GM23248 (cell line): ENCODE results near the gene TSPYL6. TPM values are rescaled to one million over a fixed set of nuclear protein-coding genes. Genes with fewer than 3 reads are reported as not detected.

Experiments used
- DNase-seq: peaks from one replicate; pipeline ENCODE4 v3.0.0-alpha.2; 2015
- H2AFZ ChIP-seq: fragments of 200-600 bp; sonication (generic); 2 replicates; pipeline ENCODE4 v1.6.1; 2016; ENCODE audit warnings: antibody characterized with exemption
- H3F3A ChIP-seq: fragments of 200-600 bp; sonication (generic); 2 replicates; pipeline ENCODE4 v1.6.1; 2016; ENCODE audit warnings: mild to moderate bottlenecking, antibody characterized with exemption, mixed run types; ENCODE audit not compliant: insufficient read depth
- H3K27ac ChIP-seq: fragments of 200-600 bp; sonication (generic); 2 replicates; pipeline ENCODE4 v1.5.1; 2016; ENCODE audit warnings: mild to moderate bottlenecking
- H3K27me3 ChIP-seq: fragments of 200-600 bp; sonication (generic); replicated peaks from 2 replicates; pipeline ENCODE4 v1.6.1; 2016; ENCODE audit warnings: mild to moderate bottlenecking; ENCODE audit not compliant: insufficient read depth
- H3K36me3 ChIP-seq: fragments of 200-600 bp; sonication (generic); 2 replicates; pipeline ENCODE4 v1.6.1; 2016; ENCODE audit warnings: low read depth, mild to moderate bottlenecking
- H3K4me1 ChIP-seq: fragments of 200-600 bp; sonication (generic); 2 replicates; pipeline ENCODE4 v1.6.1; 2016; ENCODE audit warnings: mild to moderate bottlenecking; ENCODE audit not compliant: insufficient read depth
- H3K4me2 ChIP-seq: fragments of 200-600 bp; sonication (generic); one replicate; pipeline ENCODE4 v1.6.1; 2016; ENCODE audit warnings: mild to moderate bottlenecking; ENCODE audit not compliant: unreplicated experiment
- H3K4me3 ChIP-seq: fragments of 200-600 bp; sonication (generic); 2 replicates; pipeline ENCODE4 v1.5.1; 2016; ENCODE audit warnings: mild to moderate bottlenecking
- H3K79me2 ChIP-seq: fragments of 200-600 bp; sonication (generic); 2 replicates; pipeline ENCODE4 v1.6.1; 2016; ENCODE audit warnings: mild to moderate bottlenecking; ENCODE audit not compliant: insufficient read depth
- H3K9ac ChIP-seq: fragments of 200-600 bp; sonication (generic); 2 replicates; pipeline ENCODE4 v1.6.1; 2016; ENCODE audit warnings: mild to moderate bottlenecking
- H3K9me2 ChIP-seq: fragments of 200-600 bp; sonication (generic); 2 replicates; pipeline ENCODE4 v1.6.1; 2016; ENCODE audit warnings: mixed run types, mild to moderate bottlenecking, moderate library complexity; ENCODE audit not compliant: insufficient read depth
- H3K9me3 ChIP-seq: fragments of 200-600 bp; sonication (generic); one replicate; pipeline ENCODE4 v1.6.1; 2017; ENCODE audit warnings: low read depth
- H4K20me1 ChIP-seq: fragments of 200-600 bp; sonication (generic); 2 replicates; pipeline ENCODE4 v1.6.0; 2016; ENCODE audit not compliant: insufficient read depth
- EZH2 ChIP-seq: fragments of 200-600 bp; sonication (generic); IDR thresholded peaks from 2 replicates; pipeline ENCODE4 v1.6.1; 2018; ENCODE audit warnings: antibody characterized with exemption, mild to moderate bottlenecking; ENCODE audit not compliant: insufficient read depth, poor library complexity, severe bottlenecking
- EZH2phosphoT487 ChIP-seq: fragments of 200-600 bp; sonication (generic); IDR thresholded peaks from 2 replicates; pipeline ENCODE4 v1.6.1; 2018; ENCODE audit warnings: antibody characterized with exemption, moderate library complexity, mild to moderate bottlenecking, low read depth; ENCODE audit not compliant: insufficient read depth
- WGBS, 2 experiments: methylation state at CpG; one replicate each; pipeline ENCODE4 v1.1.6; 2015 to 2017; ENCODE audit warnings: low lambda C conversion rate in 2 of 2, low coverage in 1 of 2; ENCODE audit errors: missing lambda C conversion rate in 2 of 2; 5-methylcytosine and 5-hydroxymethylcytosine counted together
- in situ Hi-C: fragments of 300-500 bp; cut with MboI; formaldehyde crosslinking; loops from 2 replicates; pipeline ENCODE4 v1.15.0; 2020
- polyA plus RNA-seq: library from polyadenylated mRNA; unstranded; fragments of >200 nt; fragmentation: Nextera tagmentation; extraction: Ambion mirVana; gene quantifications from 2 replicates; pipeline ENCODE4 v1.2.1, GENCODE V29; 2016
- total RNA-seq: library from RNA; depleted of rRNA; stranded (reverse); fragments of >200 nt; shearing (Covaris generic); gene quantifications from 2 replicates; pipeline ENCODE4 v1.2.3, GENCODE V29; 2014

TSPYL6 gene
- total and polyA plus RNA-seq, 2 experiments from 2014 or later: not detected

GRCh38 chr2:54224997-54225396 is 31.0 kb downstream of the TSPYL6 start:
- Histone ChIP-seq H3K36me3 (no peaks in the 10 kb centered on the region), H3K9me2 (no peaks in the 10 kb centered on the region), H2AFZ (no peak overlapping the region), H4K20me1 (no peaks in the 10 kb centered on the region), H3K79me2 (no peaks in the 10 kb centered on the region), H3K27ac (no peak overlapping the region), H3K9ac (no peak overlapping the region), H3K27me3 (no peaks in the 10 kb centered on the region), H3K4me2 (no peak overlapping the region), H3K9me3 (no peaks in the 10 kb centered on the region), H3K4me3 (no peak overlapping the region), H3K4me1 (no peaks in the 10 kb centered on the region), H3F3A (no peaks in the 10 kb centered on the region)
- TF ChIP-seq EZH2 (no peak), EZH2phosphoT487 (no peak)
- in situ Hi-C loops: no loop called here
- DNase-seq: no peak
- WGBS, 2 experiments: 76 to 83% methylated on average over 2 of the region's 2 CpGs

GRCh38 chr2:54213082-54213481 is 42.9 kb downstream of the TSPYL6 start:
- Histone ChIP-seq H3K9me3 (no peaks in the 10 kb centered on the region), H3K27ac (no peak overlapping the region), H3K9ac (no peak overlapping the region), H3K4me2 (no peak overlapping the region), H4K20me1 (no peaks in the 10 kb centered on the region), H3K36me3 (no peaks in the 10 kb centered on the region; the same call in 1 of the 2 replicates), H3K4me1 (peaks cover 25% of the 10 kb centered on the region), H3K27me3 (no peaks in the 10 kb centered on the region), H3K4me3 (no peak overlapping the region), H3K9me2 (no peaks in the 10 kb centered on the region), H3K79me2 (no peaks in the 10 kb centered on the region), H3F3A (peaks cover 24% of the 10 kb centered on the region), H2AFZ (no peak overlapping the region)
- in situ Hi-C loops: no loop called here
- TF ChIP-seq EZH2: no peak
- TF ChIP-seq EZH2phosphoT487: no peak
- DNase-seq: no peak
- 92 to 94% methylated on average over 4 of the region's 4 CpGs for WGBS, 2 experiments

- Histone ChIP-seq H3F3A (peaks cover 30% of the 10 kb centered on the region), H3K79me2 (no peaks in the 10 kb centered on the region), H3K27ac (peak overlapping the region; percentile 36), H3K36me3 (no peaks in the 10 kb centered on the region; the same call in 1 of the 2 replicates), H3K9ac (no peak overlapping the region), H3K4me1 (peaks cover 31% of the 10 kb centered on the region), H2AFZ (no peak overlapping the region), H3K9me2 (no peaks in the 10 kb centered on the region), H3K27me3 (no peaks in the 10 kb centered on the region), H3K4me2 (peak overlapping the region; percentile 23), H3K9me3 (no peaks in the 10 kb centered on the region), H4K20me1 (no peaks in the 10 kb centered on the region), H3K4me3 (no peak overlapping the region)
- 0 to 6% methylated on average over 1 of the region's 1 CpG for WGBS, 2 experiments
- TF ChIP-seq EZH2: no peak
- peak; percentile 83; the same call in 1 of the 2 replicates for TF ChIP-seq EZH2phosphoT487
- in situ Hi-C loops: no loop called here
- peak; percentile 95 for DNase-seq
These were observed 43.6 kb downstream of the TSPYL6 start for GRCh38 chr2:54212456-54212855.

- H3K4me2 ChIP-seq: peak overlapping the region; percentile 78
- H3K9ac ChIP-seq: no peak overlapping the region
- in situ Hi-C loops: no loop called here
- peaks cover 32% of the 10 kb centered on the region for H3F3A ChIP-seq
- no peaks in the 10 kb centered on the region for H3K9me2 ChIP-seq
- H3K4me3 ChIP-seq: peak overlapping the region; percentile 41; the same call in 1 of the 2 replicates
- no peaks in the 10 kb centered on the region for H3K9me3 ChIP-seq
- H2AFZ ChIP-seq: no peak overlapping the region
- no peak for DNase-seq
- H3K79me2 ChIP-seq: no peaks in the 10 kb centered on the region
- TF ChIP-seq EZH2phosphoT487: no peak
- no peak for TF ChIP-seq EZH2
- H3K36me3 ChIP-seq: no peaks in the 10 kb centered on the region; the same call in 1 of the 2 replicates
- no peaks in the 10 kb centered on the region for H3K27me3 ChIP-seq
- 88% methylated on average over 3 of the region's 3 CpGs for WGBS, 2 experiments
- H3K27ac ChIP-seq: peak overlapping the region; percentile 68; the same call in 1 of the 2 replicates
- H3K4me1 ChIP-seq: peaks cover 42% of the 10 kb centered on the region
- H4K20me1 ChIP-seq: no peaks in the 10 kb centered on the region
These were observed 46.6 kb downstream of the TSPYL6 start for GRCh38 chr2:54209379-54209778.
